H1 (cell line): Measurements from ENCODE around the gene ARHGAP32. TPM values are rescaled to one million over a fixed set of nuclear protein-coding genes. Genes with fewer than 3 reads are reported as not detected.

Experiments used
- CBX5 ChIP-seq: fragments of 300-800, 300-1000 bp; sonication (generic); IDR thresholded peaks from 2 replicates; pipeline ENCODE4 v1.7.1; 2016; ENCODE audit warnings: antibody characterized with exemption, low read length, low read depth
- KDM1A ChIP-seq: fragments of 200-600, 300-600 bp; sonication (generic); IDR thresholded peaks from 2 replicates; pipeline ENCODE4 v1.7.1; 2016; ENCODE audit warnings: mild to moderate bottlenecking, low read length, borderline replicate concordance
- PHF8 ChIP-seq: fragments of 200-600 bp; sonication (generic); conservative IDR thresholded peaks from 2 replicates; pipeline ENCODE4 v1.7.1; 2012; ENCODE audit warnings: low read depth, mild to moderate bottlenecking, inconsistent platforms, low read length, moderate library complexity
- POLR2AphosphoS5 ChIP-seq: IDR thresholded peaks from 2 replicates; pipeline ENCODE4 v1.6.1; 2011; ENCODE audit warnings: low read depth, low read length
- polyA plus RNA-seq, 7 experiments: library from polyadenylated mRNA; depleted of rRNA in 3 of 7; stranded (reverse) in 5 of 7; unstranded in 2 of 7; fragments of >200 nt in 5 of 7; fragments of 200-250 nt in 2 of 7; gene quantifications; 1 replicate in 5 of 7; 2 replicates in 1 of 7; 4 replicates in 1 of 7; pipeline versions ENCODE4 v1.2.1 to v1.2.3, GENCODE V29; 2011 to 2013; ENCODE audit warnings: missing spikeins in 2 of 7, mixed read lengths in 2 of 7
- total RNA-seq: library from RNA; stranded (reverse); fragmentation: NEBNext Ultra II Directional; extraction: Animal tissue kit (Norgen Biotek cat#: 25700); gene quantifications from 2 replicates; pipeline ENCODE4 v1.2.1, GENCODE V29; 2021
- TF ChIP-seq, protein P1 (sequence below): fragments of 300-600 bp; sonication (generic); IDR thresholded peaks from 2 replicates; pipeline ENCODE4 v1.7.1; 2012; ENCODE audit warnings: low read length, moderate library complexity, mild to moderate bottlenecking, inconsistent platforms; ENCODE audit not compliant: insufficient replicate concordance
- TF ChIP-seq, protein P2 (sequence below), 3 experiments: IDR thresholded peaks; 1 replicate in 2 of 3; 2 replicates in 1 of 3; pipeline versions ENCODE4 v1.5.1 to v1.6.1; 2011; ENCODE audit warnings: low read length in 3 of 3, mild to moderate bottlenecking in 3 of 3, inconsistent platforms in 2 of 3, low read depth in 1 of 3, moderate library complexity in 1 of 3; ENCODE audit not compliant: insufficient read depth in 1 of 3; ENCODE audit errors: control extremely low read depth in 1 of 3

Gene ARHGAP32
- total and polyA plus RNA-seq, 2 of the 8 experiments (the other 6 are each of a cell fraction or from before 2014, with no cell fraction given), result 13.7 to 30.0 TPM

DNA sequence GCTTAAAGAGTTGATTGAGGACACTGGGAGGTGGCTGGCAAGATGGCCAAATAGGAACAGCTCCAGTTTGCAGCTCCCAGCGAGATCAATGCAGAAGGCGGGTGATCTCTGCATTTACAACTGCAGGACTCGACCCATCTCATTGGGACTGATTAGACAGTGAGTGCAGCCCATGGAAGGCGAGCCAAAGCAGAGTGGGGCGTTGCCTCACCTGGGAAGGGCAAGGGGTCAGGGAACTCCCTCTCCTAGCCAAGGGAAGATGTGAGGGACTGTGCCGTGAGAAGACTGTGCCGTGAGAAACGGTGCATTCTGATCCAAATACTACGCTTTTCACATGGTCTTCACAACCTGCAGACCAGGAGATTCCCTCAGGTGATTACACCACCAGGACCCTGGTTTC, 36.4 kb downstream of the ARHGAP32 start (continued):
- TF ChIP-seq, protein P1, sequence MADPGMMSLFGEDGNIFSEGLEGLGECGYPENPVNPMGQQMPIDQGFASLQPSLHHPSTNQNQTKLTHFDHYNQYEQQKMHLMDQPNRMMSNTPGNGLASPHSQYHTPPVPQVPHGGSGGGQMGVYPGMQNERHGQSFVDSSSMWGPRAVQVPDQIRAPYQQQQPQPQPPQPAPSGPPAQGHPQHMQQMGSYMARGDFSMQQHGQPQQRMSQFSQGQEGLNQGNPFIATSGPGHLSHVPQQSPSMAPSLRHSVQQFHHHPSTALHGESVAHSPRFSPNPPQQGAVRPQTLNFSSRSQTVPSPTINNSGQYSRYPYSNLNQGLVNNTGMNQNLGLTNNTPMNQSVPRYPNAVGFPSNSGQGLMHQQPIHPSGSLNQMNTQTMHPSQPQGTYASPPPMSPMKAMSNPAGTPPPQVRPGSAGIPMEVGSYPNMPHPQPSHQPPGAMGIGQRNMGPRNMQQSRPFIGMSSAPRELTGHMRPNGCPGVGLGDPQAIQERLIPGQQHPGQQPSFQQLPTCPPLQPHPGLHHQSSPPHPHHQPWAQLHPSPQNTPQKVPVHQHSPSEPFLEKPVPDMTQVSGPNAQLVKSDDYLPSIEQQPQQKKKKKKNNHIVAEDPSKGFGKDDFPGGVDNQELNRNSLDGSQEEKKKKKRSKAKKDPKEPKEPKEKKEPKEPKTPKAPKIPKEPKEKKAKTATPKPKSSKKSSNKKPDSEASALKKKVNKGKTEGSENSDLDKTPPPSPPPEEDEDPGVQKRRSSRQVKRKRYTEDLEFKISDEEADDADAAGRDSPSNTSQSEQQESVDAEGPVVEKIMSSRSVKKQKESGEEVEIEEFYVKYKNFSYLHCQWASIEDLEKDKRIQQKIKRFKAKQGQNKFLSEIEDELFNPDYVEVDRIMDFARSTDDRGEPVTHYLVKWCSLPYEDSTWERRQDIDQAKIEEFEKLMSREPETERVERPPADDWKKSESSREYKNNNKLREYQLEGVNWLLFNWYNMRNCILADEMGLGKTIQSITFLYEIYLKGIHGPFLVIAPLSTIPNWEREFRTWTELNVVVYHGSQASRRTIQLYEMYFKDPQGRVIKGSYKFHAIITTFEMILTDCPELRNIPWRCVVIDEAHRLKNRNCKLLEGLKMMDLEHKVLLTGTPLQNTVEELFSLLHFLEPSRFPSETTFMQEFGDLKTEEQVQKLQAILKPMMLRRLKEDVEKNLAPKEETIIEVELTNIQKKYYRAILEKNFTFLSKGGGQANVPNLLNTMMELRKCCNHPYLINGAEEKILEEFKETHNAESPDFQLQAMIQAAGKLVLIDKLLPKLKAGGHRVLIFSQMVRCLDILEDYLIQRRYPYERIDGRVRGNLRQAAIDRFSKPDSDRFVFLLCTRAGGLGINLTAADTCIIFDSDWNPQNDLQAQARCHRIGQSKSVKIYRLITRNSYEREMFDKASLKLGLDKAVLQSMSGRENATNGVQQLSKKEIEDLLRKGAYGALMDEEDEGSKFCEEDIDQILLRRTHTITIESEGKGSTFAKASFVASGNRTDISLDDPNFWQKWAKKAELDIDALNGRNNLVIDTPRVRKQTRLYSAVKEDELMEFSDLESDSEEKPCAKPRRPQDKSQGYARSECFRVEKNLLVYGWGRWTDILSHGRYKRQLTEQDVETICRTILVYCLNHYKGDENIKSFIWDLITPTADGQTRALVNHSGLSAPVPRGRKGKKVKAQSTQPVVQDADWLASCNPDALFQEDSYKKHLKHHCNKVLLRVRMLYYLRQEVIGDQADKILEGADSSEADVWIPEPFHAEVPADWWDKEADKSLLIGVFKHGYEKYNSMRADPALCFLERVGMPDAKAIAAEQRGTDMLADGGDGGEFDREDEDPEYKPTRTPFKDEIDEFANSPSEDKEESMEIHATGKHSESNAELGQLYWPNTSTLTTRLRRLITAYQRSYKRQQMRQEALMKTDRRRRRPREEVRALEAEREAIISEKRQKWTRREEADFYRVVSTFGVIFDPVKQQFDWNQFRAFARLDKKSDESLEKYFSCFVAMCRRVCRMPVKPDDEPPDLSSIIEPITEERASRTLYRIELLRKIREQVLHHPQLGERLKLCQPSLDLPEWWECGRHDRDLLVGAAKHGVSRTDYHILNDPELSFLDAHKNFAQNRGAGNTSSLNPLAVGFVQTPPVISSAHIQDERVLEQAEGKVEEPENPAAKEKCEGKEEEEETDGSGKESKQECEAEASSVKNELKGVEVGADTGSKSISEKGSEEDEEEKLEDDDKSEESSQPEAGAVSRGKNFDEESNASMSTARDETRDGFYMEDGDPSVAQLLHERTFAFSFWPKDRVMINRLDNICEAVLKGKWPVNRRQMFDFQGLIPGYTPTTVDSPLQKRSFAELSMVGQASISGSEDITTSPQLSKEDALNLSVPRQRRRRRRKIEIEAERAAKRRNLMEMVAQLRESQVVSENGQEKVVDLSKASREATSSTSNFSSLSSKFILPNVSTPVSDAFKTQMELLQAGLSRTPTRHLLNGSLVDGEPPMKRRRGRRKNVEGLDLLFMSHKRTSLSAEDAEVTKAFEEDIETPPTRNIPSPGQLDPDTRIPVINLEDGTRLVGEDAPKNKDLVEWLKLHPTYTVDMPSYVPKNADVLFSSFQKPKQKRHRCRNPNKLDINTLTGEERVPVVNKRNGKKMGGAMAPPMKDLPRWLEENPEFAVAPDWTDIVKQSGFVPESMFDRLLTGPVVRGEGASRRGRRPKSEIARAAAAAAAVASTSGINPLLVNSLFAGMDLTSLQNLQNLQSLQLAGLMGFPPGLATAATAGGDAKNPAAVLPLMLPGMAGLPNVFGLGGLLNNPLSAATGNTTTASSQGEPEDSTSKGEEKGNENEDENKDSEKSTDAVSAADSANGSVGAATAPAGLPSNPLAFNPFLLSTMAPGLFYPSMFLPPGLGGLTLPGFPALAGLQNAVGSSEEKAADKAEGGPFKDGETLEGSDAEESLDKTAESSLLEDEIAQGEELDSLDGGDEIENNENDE, result no peak
- TF ChIP-seq CBX5 (no peak), PHF8 (no peak), POLR2AphosphoS5 (no peak), KDM1A (no peak)
- TF ChIP-seq, protein P2, sequence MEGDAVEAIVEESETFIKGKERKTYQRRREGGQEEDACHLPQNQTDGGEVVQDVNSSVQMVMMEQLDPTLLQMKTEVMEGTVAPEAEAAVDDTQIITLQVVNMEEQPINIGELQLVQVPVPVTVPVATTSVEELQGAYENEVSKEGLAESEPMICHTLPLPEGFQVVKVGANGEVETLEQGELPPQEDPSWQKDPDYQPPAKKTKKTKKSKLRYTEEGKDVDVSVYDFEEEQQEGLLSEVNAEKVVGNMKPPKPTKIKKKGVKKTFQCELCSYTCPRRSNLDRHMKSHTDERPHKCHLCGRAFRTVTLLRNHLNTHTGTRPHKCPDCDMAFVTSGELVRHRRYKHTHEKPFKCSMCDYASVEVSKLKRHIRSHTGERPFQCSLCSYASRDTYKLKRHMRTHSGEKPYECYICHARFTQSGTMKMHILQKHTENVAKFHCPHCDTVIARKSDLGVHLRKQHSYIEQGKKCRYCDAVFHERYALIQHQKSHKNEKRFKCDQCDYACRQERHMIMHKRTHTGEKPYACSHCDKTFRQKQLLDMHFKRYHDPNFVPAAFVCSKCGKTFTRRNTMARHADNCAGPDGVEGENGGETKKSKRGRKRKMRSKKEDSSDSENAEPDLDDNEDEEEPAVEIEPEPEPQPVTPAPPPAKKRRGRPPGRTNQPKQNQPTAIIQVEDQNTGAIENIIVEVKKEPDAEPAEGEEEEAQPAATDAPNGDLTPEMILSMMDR (IDR thresholded peaks at IDR 0.05; ENCODE audit: control extremely low read depth in 1 of 3, insufficient read depth in 1 of 3, low read depth in 1 of 3, low read length in 3 of 3), result no peak
